Small intestine (tissue), 7 donors: ENCODE measurements around the gene THNSL1. TPM values are rescaled to one million over a fixed set of nuclear protein-coding genes. Genes with fewer than 3 reads are reported as not detected.

ENCODE experiments used
- DNase-seq, 2 donors: peaks; one replicate each; pipeline versions ENCODE4 v3.0.0 to v3.0.0-alpha.2; 2013
- FAIRE-seq: peaks from 2 replicates; lab custom pipeline; 2012; peaks lifted over from hg19 to GRCh38; lab: Jason Lieb, UNC
- H3K27ac ChIP-seq, 3 donors: one replicate each; pipeline ENCODE4 v1.5.1; 2013; ENCODE audit warnings: low read length in 2 of 3, mild to moderate bottlenecking in 2 of 3, control low read depth in 1 of 3, inconsistent platforms in 1 of 3, low read depth in 1 of 3, moderate library complexity in 1 of 3
- H3K27me3 ChIP-seq, 3 donors: one replicate each; pipeline ENCODE4 v1.6.1; 2013; ENCODE audit warnings: low read length in 3 of 3, inconsistent platforms in 1 of 3; ENCODE audit not compliant: control insufficient read depth in 3 of 3, insufficient read depth in 3 of 3
- H3K36me3 ChIP-seq, 3 donors: one replicate each; pipeline ENCODE4 v1.6.1; 2013; ENCODE audit warnings: low read length in 3 of 3, inconsistent platforms in 1 of 3, low read depth in 1 of 3, mild to moderate bottlenecking in 1 of 3, moderate library complexity in 1 of 3; ENCODE audit not compliant: control insufficient read depth in 3 of 3, insufficient read depth in 2 of 3
- H3K4me1 ChIP-seq, 3 donors: one replicate each; pipeline ENCODE4 v1.6.1; 2013; ENCODE audit warnings: low read length in 2 of 3, inconsistent platforms in 1 of 3, low read depth in 1 of 3, mild to moderate bottlenecking in 1 of 3, moderate library complexity in 1 of 3; ENCODE audit not compliant: control insufficient read depth in 3 of 3, insufficient read depth in 2 of 3
- H3K4me3 ChIP-seq, 3 donors: one replicate each; pipeline ENCODE4 v1.5.1; 2013; ENCODE audit warnings: low read length in 3 of 3, control low read depth in 1 of 3, inconsistent platforms in 1 of 3, low read depth in 1 of 3, mild to moderate bottlenecking in 1 of 3, moderate library complexity in 1 of 3
- H3K9me3 ChIP-seq, 2 donors: one replicate each; pipeline ENCODE4 v1.6.1; 2013; ENCODE audit warnings: low read depth in 1 of 2, low read length in 1 of 2; ENCODE audit not compliant: control insufficient read depth in 2 of 2, insufficient read depth in 1 of 2
- WGBS, 3 donors: extraction: QIAGEN DNeasy Blood & Tissue Kit; methylation state at CpG; one replicate each; pipeline ENCODE4 v1.1.7; 2013; 5-methylcytosine and 5-hydroxymethylcytosine counted together
- polyA plus RNA-seq, 4 donors: library from polyadenylated mRNA; stranded (reverse) in 3 of 4; unstranded in 1 of 4; fragments of 200-250 nt in 3 of 4; fragments of 120-200 nt in 1 of 4; gene quantifications; one replicate each; pipeline versions ENCODE4 v1.2.1 to v1.2.3, GENCODE V29; 2013
- donor health status: healthy with polysubstance abuse.
- donor health status: control.
- donor health status: control.
- donor health status: Bipolar disorder and iron deficiency.
- donor health status: healthy.

The THNSL1 gene
- polyA plus RNA-seq, 4 donors = 1.4 to 10.1 (median 2.8) TPM

DNA sequence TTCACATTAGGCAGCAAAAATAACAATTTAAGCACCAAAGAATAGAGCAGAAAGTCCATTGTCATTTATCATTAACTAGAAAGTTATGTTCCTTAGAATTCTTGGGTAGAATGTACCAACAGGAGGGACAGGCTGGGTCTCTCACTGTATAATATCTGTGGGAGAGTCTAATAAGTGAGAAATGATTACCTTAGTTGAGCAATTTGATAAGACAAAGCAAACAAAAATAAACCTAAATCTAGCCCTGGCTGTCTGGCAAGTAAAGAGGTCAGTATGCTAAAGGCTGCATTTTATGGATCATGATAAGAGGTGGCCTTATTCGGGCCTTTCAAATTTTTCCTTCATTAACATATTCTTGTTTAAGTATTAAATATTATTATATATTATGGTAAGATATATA, 35.6 kb downstream of the THNSL1 start:
- H3K36me3 ChIP-seq = peaks cover 0 to 12% (median 0%) of the 10 kb centered on the region in 3 donors
- WGBS, 3 donors = 17 to 78% (median 35%) methylated on average over 1 of the region's 1 CpG
- H3K9me3 ChIP-seq = peaks cover 0 to 10% of the 10 kb centered on the region in 2 donors
- H3K27me3 ChIP-seq = no peaks in the 10 kb centered on the region
- peaks cover 0 to 24% (median 5%) of the 10 kb centered on the region in 3 donors for H3K4me1 ChIP-seq
- H3K4me3 ChIP-seq = no peak overlapping the region
- DNase-seq (peak; percentile 40 to 49), FAIRE-seq (no peak)
- peak overlapping the region in 1 of 3 donors; percentile 41 for H3K27ac ChIP-seq

DNA sequence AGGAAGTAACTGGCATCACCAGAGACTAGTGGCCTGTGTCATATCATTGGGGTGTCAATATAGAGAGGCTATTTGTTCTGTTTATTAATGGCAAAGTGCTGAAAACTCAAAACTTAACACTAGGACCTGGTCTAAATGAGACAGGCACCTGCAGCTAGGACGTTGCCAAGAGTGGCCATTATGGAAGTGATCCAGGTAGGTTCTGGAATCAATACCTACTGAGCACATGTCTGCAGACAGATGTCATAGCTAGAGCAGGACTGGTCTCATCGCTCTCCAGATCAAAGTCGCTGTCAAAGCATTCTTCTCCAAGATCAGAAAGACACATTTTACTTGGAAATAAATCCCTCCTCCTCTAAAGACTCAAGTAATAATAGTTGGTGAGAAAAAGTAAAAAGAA, 40.3 kb downstream of the THNSL1 start:
- FAIRE-seq = no peak
- H3K9me3 ChIP-seq = no peaks in the 10 kb centered on the region
- 71 to 80% (median 79%) methylated on average over 3 of the region's 3 CpGs for WGBS, 3 donors

GRCh38 chr10:25057886-25058285, 41.5 kb downstream of the THNSL1 start:
- peak; percentile 46 to 60 for DNase-seq
- Histone ChIP-seq H3K27ac (peak overlapping the region in 1 of 3 donors; percentile 74), H3K4me3 (no peak overlapping the region), H3K4me1 (peaks cover 0 to 48% (median 4%) of the 10 kb centered on the region in 3 donors), H3K9me3 (no peaks in the 10 kb centered on the region), H3K27me3 (no peaks in the 10 kb centered on the region), H3K36me3 (peaks cover 0 to 5% (median 0%) of the 10 kb centered on the region in 3 donors)
- WGBS, 3 donors = 40 to 51% (median 45%) methylated on average over 4 of the region's 4 CpGs
- no peak for FAIRE-seq

More for the DNA sequence above, 40.3 kb downstream of the THNSL1 start:
- no peak overlapping the region for H3K4me3 ChIP-seq
- DNase-seq = no peak
- peaks cover 0 to 46% (median 4%) of the 10 kb centered on the region in 3 donors for H3K4me1 ChIP-seq
- H3K36me3 ChIP-seq = peaks cover 0 to 8% (median 0%) of the 10 kb centered on the region in 3 donors
- peak overlapping the region in 1 of 3 donors; percentile 74 for H3K27ac ChIP-seq
- no peaks in the 10 kb centered on the region for H3K27me3 ChIP-seq

- H3K4me1 ChIP-seq = peaks cover 0 to 50% (median 4%) of the 10 kb centered on the region in 3 donors
- H3K4me3 ChIP-seq = no peak overlapping the region
- peak; percentile 90 to 97 for DNase-seq
- 19 to 49% (median 29%) methylated on average over 7 of the region's 7 CpGs for WGBS, 3 donors
- H3K36me3 ChIP-seq = peaks cover 0 to 2% (median 0%) of the 10 kb centered on the region in 3 donors
- no peaks in the 10 kb centered on the region for H3K9me3 ChIP-seq
- no peaks in the 10 kb centered on the region for H3K27me3 ChIP-seq
- no peak for FAIRE-seq
- H3K27ac ChIP-seq = peak overlapping the region; percentile 61 to 93 (median 93)
Measured at GRCh38 chr10:25059990-25060389, 43.6 kb downstream of the THNSL1 start.

DNA sequence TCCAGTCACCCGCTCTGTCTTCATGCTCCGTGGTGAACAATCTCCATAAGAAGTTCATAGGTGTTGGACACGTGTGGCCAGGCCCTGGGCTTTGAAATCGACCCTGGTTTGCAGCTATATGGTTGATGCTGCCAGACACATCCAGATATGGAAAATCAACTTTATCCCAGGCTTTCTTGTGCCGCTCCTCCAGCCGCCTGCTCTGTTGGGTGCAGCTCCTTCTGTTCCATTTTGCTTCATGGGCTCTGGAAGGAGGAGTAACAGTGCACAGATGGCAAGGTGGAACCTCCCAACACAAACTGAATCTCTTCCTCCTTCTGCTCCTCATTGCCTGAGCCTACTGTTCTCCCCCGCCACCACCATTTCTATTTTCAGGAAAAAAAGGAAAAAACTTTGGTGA, 44.7 kb downstream of the THNSL1 start:
- H3K27me3 ChIP-seq = no peaks in the 10 kb centered on the region
- peak overlapping the region; percentile 17 to 93 (median 93) for H3K27ac ChIP-seq
- no peaks in the 10 kb centered on the region for H3K9me3 ChIP-seq
- peak overlapping the region in 1 of 3 donors; percentile 46 for H3K4me3 ChIP-seq
- FAIRE-seq = no peak
- peaks cover 0 to 50% (median 4%) of the 10 kb centered on the region in 3 donors for H3K4me1 ChIP-seq
- peaks cover 0 to 2% (median 0%) of the 10 kb centered on the region in 3 donors for H3K36me3 ChIP-seq
- WGBS, 3 donors = 92 to 97% (median 93%) methylated on average over 7 of the region's 7 CpGs
- no peak for DNase-seq

DNA sequence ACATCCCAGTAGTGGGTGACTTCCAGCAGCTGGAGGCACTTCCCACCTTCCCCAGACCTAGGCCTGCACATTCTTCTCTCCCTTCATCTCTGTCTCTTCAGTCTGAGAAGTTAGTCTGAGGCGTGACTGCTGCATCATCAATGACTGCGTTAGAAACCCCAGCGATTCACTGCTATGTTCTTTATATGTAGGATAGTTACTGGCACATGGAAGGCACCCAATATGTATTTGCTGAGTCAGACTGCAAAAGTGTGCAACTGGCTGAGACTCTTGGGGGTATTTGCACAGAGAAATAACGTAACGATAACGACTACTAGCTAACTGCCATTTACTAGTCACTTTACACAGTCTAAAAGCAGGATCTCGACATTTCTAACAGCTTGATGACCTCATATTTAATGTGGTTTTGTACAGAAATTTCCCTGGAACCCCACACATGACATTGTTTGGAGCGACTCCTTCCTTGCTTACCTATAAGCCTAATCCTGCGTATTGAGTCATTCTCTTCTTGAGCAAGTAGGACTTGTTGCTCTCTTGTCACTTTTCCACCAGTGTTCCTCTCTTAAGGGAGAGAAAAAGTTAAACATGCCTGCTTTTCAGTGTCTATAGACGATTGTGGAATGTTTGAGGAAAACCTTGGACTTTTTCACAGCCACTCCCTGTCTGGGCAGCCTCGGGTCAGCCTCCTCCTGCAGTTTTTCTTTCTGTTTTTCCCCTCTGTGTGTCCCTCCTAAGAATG, 45.5 kb downstream of the THNSL1 start:
- DNase-seq (peak; percentile 39 to 68), FAIRE-seq (no peak)
- peaks cover 0 to 2% (median 0%) of the 10 kb centered on the region in 3 donors for H3K36me3 ChIP-seq
- no peaks in the 10 kb centered on the region for H3K9me3 ChIP-seq
- H3K27ac ChIP-seq = peak overlapping the region; percentile 87 to 93 (median 93)
- H3K27me3 ChIP-seq = no peaks in the 10 kb centered on the region
- H3K4me3 ChIP-seq = peak overlapping the region in 2 of 3 donors; percentile 8 to 46
- peaks cover 0 to 46% (median 4%) of the 10 kb centered on the region in 3 donors for H3K4me1 ChIP-seq
- WGBS, 3 donors = 52 to 64% (median 61%) methylated on average over 11 of the region's 11 CpGs

GRCh38 chr10:25063157-25063556, 46.7 kb downstream of the THNSL1 start:
- 95 to 100% (median 100%) methylated on average over 1 of the region's 1 CpG for WGBS, 3 donors
- Histone ChIP-seq H3K36me3 (peaks cover 0 to 2% (median 0%) of the 10 kb centered on the region in 3 donors), H3K27me3 (no peaks in the 10 kb centered on the region), H3K9me3 (no peaks in the 10 kb centered on the region), H3K4me1 (peaks cover 0 to 38% (median 2%) of the 10 kb centered on the region in 3 donors), H3K27ac (peak overlapping the region; percentile 39 to 93 (median 87)), H3K4me3 (no peak overlapping the region)
- FAIRE-seq (no peak), DNase-seq (no peak)

GRCh38 chr10:25063644-25064043, 47.2 kb downstream of the THNSL1 start:
- H3K4me1 ChIP-seq = peaks cover 0 to 34% (median 2%) of the 10 kb centered on the region in 3 donors
- no peaks in the 10 kb centered on the region for H3K9me3 ChIP-seq
- no peak for FAIRE-seq
- WGBS, 3 donors = 94 to 96% (median 96%) methylated on average over 8 of the region's 8 CpGs
- DNase-seq = no peak
- no peaks in the 10 kb centered on the region for H3K27me3 ChIP-seq
- H3K27ac ChIP-seq = no peak overlapping the region
- no peak overlapping the region for H3K4me3 ChIP-seq
- peaks cover 0 to 2% (median 0%) of the 10 kb centered on the region in 3 donors for H3K36me3 ChIP-seq
